Loucy (cell line): ENCODE data around the gene CCDC91.

Source experiments
- CTCF ChIP-seq: fragments of 200-600 bp; sonication (generic); conservative IDR thresholded peaks from 2 replicates; pipeline ENCODE4 v1.5.1; 2014; ENCODE audit warnings: mild to moderate bottlenecking, antibody characterized with exemption, low read length
- EZH2phosphoT487 ChIP-seq: fragments of 200-600 bp; IDR thresholded peaks from 2 replicates; pipeline ENCODE4 v1.6.1; 2018; ENCODE audit warnings: antibody characterized with exemption, mild to moderate bottlenecking, moderate library complexity, borderline replicate concordance

DNA sequence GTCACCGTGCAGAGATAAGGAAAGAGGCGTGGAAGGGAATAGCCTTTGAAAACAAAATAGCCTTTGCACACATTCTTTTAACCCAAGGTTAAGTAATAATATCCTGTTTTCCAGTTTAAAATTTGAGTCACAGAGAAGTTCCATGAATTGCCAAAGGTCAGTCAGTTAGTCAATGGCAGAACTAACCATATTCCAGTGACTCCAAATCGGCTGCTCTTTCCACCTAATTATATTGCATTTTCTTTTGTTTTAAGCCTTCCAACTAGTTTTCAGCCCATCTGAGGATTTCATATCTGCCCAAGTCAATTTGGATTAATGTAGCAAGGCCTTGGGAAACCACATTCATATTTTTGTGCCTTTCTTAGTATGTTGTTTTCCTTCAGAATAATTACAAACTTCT lies 373.0 kb downstream of the CCDC91 start:
- TF ChIP-seq CTCF, result no peak
- TF ChIP-seq EZH2phosphoT487, result no peak
